ENCODE measurements around the gene LSM4. TPM values are rescaled to one million over a fixed set of nuclear protein-coding genes. Genes with fewer than 3 reads are reported as not detected.

The LSM4 gene
- total RNA-seq, result 131 and 245 TPM in 2 replicates

GRCh38 chr19:18322759-18323460 lies at the start of gene LSM4:
Gene LSM4 (minus strand): TSS chr19:18323076. CDS start chr19:18323020, 56 bp downstream.

GRCh38 chr19:18340190-18340989 lies 17.5 kb upstream of the LSM4 start, which contains the start of gene PGPEP1:
Gene PGPEP1 (plus strand): TSS chr19:18340598. CDS start chr19:18340682, 84 bp downstream.

DNA sequence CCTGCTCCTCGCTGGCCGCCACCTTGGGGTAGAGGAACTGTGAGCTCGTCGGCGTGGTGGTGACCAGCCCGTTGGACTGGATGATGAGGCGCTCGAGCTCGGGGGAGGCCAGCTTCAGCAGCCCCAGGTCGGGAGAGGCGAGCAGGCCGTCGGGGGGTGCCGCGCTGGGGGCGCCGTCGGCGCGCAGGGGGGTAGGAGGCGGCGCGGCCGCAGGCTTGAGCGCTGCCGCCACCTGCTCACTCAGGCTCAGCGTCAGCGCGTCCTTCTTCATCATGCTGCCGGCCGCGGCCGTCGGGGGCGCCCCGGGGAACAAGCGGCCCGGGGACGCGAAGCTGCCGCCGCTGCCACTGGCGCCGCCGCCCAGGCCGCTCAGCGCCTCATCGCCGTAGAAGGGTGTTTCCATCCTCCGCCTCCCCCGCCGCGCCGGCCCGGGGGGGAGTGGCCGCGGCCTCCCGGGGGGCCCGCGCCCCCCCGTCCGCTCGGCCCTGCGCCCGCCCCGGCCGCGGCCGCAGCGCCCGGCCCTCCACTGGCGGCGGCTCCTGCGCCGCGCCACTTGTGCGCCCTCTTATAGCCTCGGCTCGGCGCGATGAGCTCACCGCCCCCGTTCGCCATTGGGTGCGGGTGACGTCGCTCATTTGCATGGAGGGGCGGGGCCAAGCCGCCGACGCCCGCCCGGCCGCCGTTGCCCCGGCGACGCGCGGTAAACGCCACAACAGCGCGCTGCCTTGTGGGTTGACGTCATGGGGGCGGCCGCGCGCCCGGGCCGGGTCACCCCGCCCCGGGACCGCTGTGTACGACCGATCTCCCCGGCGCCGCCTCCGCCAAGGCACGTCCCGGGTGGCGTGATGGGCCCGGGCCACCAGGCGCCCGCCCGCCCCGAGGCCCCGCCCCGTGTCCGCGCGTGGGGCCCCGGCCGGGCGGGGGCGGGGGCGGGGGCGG lies 41.5 kb downstream of the LSM4 start, which contains the start of gene JUND:
JUND (minus strand) TSS at position 541 of the 939 bp plus-strand sequence; CDS start at position 403, 138 bp downstream.

GRCh38 chr19:18274219-18274780 lies 48.6 kb downstream of the LSM4 start, which contains the start of gene IQCN:
Gene IQCN (minus strand): TSS chr19:18274452. CDS start chr19:18269478, 4,974 bp downstream.

Other genes with a start within 250 kb of the LSM4 start
- 0.15 and 0.33 TPM in 2 replicates for gene IL12RB1, start 236.1 kb downstream of the LSM4 start, total RNA-seq
- gene MAST3, start 225.3 kb downstream of the LSM4 start, total RNA-seq, result 3.8 and 6.0 TPM in 2 replicates
- gene PIK3R2, start 169.9 kb downstream of the LSM4 start, total RNA-seq, result 21.5 and 50.6 TPM in 2 replicates
- gene IFI30, start 149.3 kb downstream of the LSM4 start, total RNA-seq, result 17.2 and 23.0 TPM in 2 replicates
- 6.7 and 9.3 TPM in 2 replicates for gene MPV17L2, start 129.9 kb downstream of the LSM4 start, total RNA-seq
- gene RAB3A, start 119.0 kb downstream of the LSM4 start, total RNA-seq, result 2.0 and 5.5 TPM in 2 replicates
- 0.87 and 6.0 TPM in 2 replicates for gene PDE4C, start 96.6 kb downstream of the LSM4 start, total RNA-seq
- 1.8 and 1.9 TPM in 2 replicates for gene IQCN, start 48.6 kb downstream of the LSM4 start, total RNA-seq
- gene JUND, start 41.5 kb downstream of the LSM4 start, total RNA-seq, result 156 and 224 TPM in 2 replicates
- 39.9 and 82.7 TPM in 2 replicates for gene PGPEP1, start 17.5 kb upstream of the LSM4 start, total RNA-seq
- gene GDF15, start 63.1 kb upstream of the LSM4 start, total RNA-seq, result 37.7 and 138 TPM in 2 replicates
- 0.15 and 0.50 TPM in 2 replicates for gene LRRC25, start 74.5 kb upstream of the LSM4 start, total RNA-seq
- 69.7 and 112 TPM in 2 replicates for gene SSBP4, start 96.3 kb upstream of the LSM4 start, total RNA-seq
- gene ISYNA1, start 115.1 kb upstream of the LSM4 start, total RNA-seq, result 8.1 and 26.5 TPM in 2 replicates
- gene ELL, start 199.0 kb upstream of the LSM4 start, total RNA-seq, result 12.9 and 18.7 TPM in 2 replicates
- 282 and 430 TPM in 2 replicates for gene FKBP8, start 220.5 kb upstream of the LSM4 start, total RNA-seq
- gene KXD1, start 234.8 kb upstream of the LSM4 start, total RNA-seq, result 93.1 and 122 TPM in 2 replicates
- gene UBA52, start 248.8 kb upstream of the LSM4 start, total RNA-seq, result 690 and 1,149 TPM in 2 replicates